ENCODE measurements around the gene SERPINA1.

DNA sequence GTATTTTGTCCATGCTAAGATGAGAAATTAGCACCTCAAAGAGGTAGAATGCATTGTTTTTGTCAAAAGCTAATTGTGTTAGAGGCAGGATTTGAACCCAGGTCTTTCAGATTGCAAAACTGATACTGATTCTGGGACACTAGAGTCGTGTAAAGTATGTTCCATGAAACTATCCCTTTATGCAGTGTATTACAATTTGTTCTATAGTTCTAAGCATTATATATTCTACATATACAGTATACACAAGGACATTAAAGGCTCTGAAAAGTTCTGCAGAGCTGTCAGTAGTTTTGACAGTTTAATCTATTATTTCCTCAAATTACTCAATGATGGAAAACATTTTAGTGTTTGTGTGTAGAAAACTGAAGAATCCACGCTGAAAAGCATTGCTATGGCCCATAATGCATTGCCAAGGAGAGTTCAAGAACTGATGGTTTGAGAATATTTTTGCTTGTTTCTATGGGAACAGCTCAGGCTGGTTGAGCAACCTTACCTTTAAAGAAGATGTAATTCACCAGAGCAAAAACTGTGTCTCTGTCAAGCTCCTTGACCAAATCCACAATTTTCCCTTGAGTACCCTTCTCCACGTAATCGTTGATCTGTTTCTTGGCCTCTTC lies 6.2 kb downstream of the SERPINA1 start:
- no peak for TF ChIP-seq POLR2AphosphoS5 (IDR thresholded peaks at IDR 0.05)
- TF ChIP-seq, protein P1, sequence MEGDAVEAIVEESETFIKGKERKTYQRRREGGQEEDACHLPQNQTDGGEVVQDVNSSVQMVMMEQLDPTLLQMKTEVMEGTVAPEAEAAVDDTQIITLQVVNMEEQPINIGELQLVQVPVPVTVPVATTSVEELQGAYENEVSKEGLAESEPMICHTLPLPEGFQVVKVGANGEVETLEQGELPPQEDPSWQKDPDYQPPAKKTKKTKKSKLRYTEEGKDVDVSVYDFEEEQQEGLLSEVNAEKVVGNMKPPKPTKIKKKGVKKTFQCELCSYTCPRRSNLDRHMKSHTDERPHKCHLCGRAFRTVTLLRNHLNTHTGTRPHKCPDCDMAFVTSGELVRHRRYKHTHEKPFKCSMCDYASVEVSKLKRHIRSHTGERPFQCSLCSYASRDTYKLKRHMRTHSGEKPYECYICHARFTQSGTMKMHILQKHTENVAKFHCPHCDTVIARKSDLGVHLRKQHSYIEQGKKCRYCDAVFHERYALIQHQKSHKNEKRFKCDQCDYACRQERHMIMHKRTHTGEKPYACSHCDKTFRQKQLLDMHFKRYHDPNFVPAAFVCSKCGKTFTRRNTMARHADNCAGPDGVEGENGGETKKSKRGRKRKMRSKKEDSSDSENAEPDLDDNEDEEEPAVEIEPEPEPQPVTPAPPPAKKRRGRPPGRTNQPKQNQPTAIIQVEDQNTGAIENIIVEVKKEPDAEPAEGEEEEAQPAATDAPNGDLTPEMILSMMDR (IDR thresholded peaks at IDR 0.05) = no peak
- TF ChIP-seq EP300 (IDR thresholded peaks at IDR 0.05) = no peak
- no peak for TF ChIP-seq POLR2A (IDR thresholded peaks at IDR 0.05)
